ENCODE results near the gene TMEM176B.

GRCh38 chr7:150751702-150752101, 48.5 kb downstream of the TMEM176B start:
- TF ChIP-seq CTCF (IDR thresholded peaks at IDR 0.05; ENCODE audit: low read depth, low read length) (no peak), EZH2phosphoT487 (IDR thresholded peaks at IDR 0.05; ENCODE audit: low read depth) (no peak)
